ENCODE measurements around the gene SSBP3.

DNA sequence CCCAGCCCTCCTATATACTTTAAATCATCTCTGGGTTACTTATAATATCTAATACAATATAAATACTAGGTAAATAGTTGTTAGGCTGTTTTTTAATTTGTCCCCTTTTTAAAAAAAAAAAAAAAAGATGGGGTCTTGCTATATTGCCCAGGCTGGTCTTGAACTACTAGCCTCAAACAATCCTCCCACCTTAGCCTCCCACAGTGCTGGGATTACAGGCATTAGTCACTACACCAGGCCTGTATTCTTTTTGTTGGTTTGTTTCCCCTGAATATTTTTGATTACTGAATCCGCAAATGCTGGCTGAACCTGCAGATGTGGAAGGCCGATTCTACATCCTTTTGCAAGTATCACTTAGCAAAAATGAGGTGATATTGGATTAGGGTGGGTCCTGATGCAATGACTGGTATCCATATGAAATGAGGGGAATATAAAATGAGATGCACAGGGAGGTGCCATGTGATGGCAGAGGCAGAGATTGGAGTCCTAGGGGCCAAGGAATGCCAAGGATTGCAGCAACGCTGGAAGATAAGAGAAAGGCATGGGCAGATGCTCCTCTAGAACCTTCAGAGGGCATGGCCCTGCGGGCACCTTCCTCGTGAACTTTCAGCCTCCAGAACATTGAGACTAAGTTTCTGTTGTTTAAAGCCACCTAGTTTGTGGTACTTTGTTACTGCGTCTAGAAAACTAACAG is 58.8 kb downstream of the SSBP3 start:
- no peak for TF ChIP-seq POLR2A (IDR thresholded peaks at IDR 0.05)
- TF ChIP-seq, protein P1, sequence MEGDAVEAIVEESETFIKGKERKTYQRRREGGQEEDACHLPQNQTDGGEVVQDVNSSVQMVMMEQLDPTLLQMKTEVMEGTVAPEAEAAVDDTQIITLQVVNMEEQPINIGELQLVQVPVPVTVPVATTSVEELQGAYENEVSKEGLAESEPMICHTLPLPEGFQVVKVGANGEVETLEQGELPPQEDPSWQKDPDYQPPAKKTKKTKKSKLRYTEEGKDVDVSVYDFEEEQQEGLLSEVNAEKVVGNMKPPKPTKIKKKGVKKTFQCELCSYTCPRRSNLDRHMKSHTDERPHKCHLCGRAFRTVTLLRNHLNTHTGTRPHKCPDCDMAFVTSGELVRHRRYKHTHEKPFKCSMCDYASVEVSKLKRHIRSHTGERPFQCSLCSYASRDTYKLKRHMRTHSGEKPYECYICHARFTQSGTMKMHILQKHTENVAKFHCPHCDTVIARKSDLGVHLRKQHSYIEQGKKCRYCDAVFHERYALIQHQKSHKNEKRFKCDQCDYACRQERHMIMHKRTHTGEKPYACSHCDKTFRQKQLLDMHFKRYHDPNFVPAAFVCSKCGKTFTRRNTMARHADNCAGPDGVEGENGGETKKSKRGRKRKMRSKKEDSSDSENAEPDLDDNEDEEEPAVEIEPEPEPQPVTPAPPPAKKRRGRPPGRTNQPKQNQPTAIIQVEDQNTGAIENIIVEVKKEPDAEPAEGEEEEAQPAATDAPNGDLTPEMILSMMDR (IDR thresholded peaks at IDR 0.05), result no peak
